ENCODE measurements around the gene SPAG9.

DNA sequence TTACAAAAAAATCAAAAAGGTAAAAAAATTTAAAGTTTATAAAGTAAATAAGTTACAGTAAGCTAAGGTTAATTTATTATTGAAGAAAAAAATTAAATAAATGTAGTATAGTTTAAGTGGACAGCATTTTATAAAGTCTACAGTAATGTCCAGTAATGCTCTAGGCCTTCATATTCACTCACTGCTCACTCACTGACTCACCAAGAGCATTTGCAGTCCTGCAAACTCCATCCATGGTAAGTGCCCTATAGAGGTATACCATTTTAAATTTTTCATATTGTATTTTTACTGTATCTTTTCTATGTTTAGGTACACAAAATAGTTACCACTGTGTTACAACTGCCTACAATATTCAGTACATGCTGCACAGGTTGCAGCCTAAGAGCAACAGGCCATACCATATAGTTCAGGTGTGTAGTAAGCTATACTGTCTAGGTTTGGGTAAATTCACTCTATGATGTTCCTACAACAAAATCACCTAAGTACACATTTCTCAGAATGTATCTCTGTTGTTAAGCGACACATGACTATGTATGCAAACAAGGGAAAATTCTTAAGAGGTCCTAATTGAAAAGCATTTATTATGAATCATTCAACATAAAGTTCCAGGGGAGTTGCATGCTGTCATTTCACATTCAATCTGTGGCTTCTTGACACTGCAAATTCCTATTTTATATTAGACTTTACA, 92.3 kb downstream of the SPAG9 start:
- TF ChIP-seq, protein P1, sequence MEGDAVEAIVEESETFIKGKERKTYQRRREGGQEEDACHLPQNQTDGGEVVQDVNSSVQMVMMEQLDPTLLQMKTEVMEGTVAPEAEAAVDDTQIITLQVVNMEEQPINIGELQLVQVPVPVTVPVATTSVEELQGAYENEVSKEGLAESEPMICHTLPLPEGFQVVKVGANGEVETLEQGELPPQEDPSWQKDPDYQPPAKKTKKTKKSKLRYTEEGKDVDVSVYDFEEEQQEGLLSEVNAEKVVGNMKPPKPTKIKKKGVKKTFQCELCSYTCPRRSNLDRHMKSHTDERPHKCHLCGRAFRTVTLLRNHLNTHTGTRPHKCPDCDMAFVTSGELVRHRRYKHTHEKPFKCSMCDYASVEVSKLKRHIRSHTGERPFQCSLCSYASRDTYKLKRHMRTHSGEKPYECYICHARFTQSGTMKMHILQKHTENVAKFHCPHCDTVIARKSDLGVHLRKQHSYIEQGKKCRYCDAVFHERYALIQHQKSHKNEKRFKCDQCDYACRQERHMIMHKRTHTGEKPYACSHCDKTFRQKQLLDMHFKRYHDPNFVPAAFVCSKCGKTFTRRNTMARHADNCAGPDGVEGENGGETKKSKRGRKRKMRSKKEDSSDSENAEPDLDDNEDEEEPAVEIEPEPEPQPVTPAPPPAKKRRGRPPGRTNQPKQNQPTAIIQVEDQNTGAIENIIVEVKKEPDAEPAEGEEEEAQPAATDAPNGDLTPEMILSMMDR (IDR thresholded peaks at IDR 0.05 in 2 of 3, conservative IDR thresholded peaks at IDR 0.05 in 1 of 3; ENCODE audit: borderline replicate concordance in 1 of 3, insufficient read depth in 1 of 3, low read depth in 2 of 3, low read length in 2 of 3) = no peak
- no peak for TF ChIP-seq SIN3A (IDR thresholded peaks at IDR 0.05; ENCODE audit: low read depth)
- no peak for TF ChIP-seq FOSL1 (IDR thresholded peaks at IDR 0.05; ENCODE audit: low read depth)
- TF ChIP-seq POLR2A (IDR thresholded peaks at IDR 0.05; ENCODE audit: borderline replicate concordance, extremely low read depth, insufficient read depth, insufficient read length) = no peak
- no peak for TF ChIP-seq EZH2 (IDR thresholded peaks at IDR 0.05)
- TF ChIP-seq, protein P2, sequence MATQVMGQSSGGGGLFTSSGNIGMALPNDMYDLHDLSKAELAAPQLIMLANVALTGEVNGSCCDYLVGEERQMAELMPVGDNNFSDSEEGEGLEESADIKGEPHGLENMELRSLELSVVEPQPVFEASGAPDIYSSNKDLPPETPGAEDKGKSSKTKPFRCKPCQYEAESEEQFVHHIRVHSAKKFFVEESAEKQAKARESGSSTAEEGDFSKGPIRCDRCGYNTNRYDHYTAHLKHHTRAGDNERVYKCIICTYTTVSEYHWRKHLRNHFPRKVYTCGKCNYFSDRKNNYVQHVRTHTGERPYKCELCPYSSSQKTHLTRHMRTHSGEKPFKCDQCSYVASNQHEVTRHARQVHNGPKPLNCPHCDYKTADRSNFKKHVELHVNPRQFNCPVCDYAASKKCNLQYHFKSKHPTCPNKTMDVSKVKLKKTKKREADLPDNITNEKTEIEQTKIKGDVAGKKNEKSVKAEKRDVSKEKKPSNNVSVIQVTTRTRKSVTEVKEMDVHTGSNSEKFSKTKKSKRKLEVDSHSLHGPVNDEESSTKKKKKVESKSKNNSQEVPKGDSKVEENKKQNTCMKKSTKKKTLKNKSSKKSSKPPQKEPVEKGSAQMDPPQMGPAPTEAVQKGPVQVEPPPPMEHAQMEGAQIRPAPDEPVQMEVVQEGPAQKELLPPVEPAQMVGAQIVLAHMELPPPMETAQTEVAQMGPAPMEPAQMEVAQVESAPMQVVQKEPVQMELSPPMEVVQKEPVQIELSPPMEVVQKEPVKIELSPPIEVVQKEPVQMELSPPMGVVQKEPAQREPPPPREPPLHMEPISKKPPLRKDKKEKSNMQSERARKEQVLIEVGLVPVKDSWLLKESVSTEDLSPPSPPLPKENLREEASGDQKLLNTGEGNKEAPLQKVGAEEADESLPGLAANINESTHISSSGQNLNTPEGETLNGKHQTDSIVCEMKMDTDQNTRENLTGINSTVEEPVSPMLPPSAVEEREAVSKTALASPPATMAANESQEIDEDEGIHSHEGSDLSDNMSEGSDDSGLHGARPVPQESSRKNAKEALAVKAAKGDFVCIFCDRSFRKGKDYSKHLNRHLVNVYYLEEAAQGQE (IDR thresholded peaks at IDR 0.05; ENCODE audit: low read depth) = no peak
- no peak for TF ChIP-seq ZNF274 (IDR thresholded peaks at IDR 0.05; ENCODE audit: low read depth, low read length)
- no peak for TF ChIP-seq EZH2phosphoT487 (IDR thresholded peaks at IDR 0.05; ENCODE audit: borderline replicate concordance)
- TF ChIP-seq RAD21 (IDR thresholded peaks at IDR 0.05; ENCODE audit: low read depth) = no peak
- TF ChIP-seq SP1 (IDR thresholded peaks at IDR 0.05; ENCODE audit: low read depth) = no peak
- no peak for TF ChIP-seq POLR2AphosphoS5 (IDR thresholded peaks at IDR 0.05; ENCODE audit: low read depth, low read length)
- TF ChIP-seq ZFX (IDR thresholded peaks at IDR 0.05) = no peak
